ENCODE measurements around the gene EIF1. TPM values are rescaled to one million over a fixed set of nuclear protein-coding genes. Genes with fewer than 3 reads are reported as not detected.
"Not testable (repeated sequence)": the region's sequence is repeated elsewhere in the genome, so short reads cannot be mapped to it uniquely, and the experiment has no call there.

Gene EIF1
- total RNA-seq, 5 donors from 2014 or later (not counting 1 experiment from before 2014, with no cell fraction given) = 962 to 2,431 (median 988) TPM

DNA sequence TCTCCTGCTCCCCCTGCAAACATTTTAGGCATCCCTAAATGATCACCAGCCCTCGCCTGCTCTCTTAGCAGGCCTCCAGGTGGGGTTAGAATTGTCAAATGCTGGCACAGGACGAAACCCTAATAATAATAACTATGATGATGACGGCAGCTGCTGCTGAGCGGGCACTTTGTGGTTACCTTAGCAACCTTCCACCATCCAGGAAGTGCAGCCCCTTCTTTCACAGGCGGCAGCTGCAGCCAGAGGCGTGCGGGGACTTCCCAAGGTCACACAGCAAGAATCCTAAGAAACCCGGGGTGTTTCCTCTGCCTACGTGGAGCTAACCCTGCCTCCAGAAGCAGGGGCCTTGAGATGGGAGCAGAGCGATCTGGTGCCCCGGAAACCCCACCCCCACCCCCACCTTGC is 22.4 kb upstream of the EIF1 start:
- Histone ChIP-seq H3K27me3 (replicated peaks in 1 of 2; ENCODE audit: control insufficient read depth in 2 of 2, extremely low read depth in 1 of 2, insufficient read depth in 2 of 2, low read length in 1 of 2) (no peaks in the 10 kb centered on the region), H3K9me3 (no peaks in the 10 kb centered on the region), H3K36me3 (ENCODE audit: control insufficient read depth in 2 of 2, extremely low read depth in 1 of 2, insufficient read depth in 1 of 2, low read length in 1 of 2) (no peaks in the 10 kb centered on the region), H3K4me1 (ENCODE audit: control insufficient read depth in 1 of 2, extremely low read depth in 1 of 2, insufficient read depth in 2 of 2, low read length in 2 of 2) (peaks cover 7 to 36% of the 10 kb centered on the region in 2 experiments), H3K4me3 (ENCODE audit: control insufficient read depth in 1 of 2, extremely low read depth in 1 of 2, low read length in 1 of 2) (peak overlapping the region; percentile 75 to 85), H3K27ac (ENCODE audit: low read length) (peak overlapping the region; percentile 98)
- H3K27ac Mint-ChIP-seq = peak overlapping the region; percentile 96 to 98
- ChIA-PET POLR2A (interaction anchor here (0.6 to 3.7 kb wide), 6 partner anchors 12 to 384 kb away, joined by 4 to 29 read pairs (median 7); partner anchors contain the start of gene EIF1 (in 2 of the 2)), CTCF (interaction anchor here in 1 of 2 donors (0.7 to 5.3 kb wide), 19 partner anchors 13 to 863 kb away, joined by 3 to 50 read pairs (median 4); partner anchors contain the start of gene EIF1)
- no peaks in the 10 kb centered on the region for H3K36me3 Mint-ChIP-seq
- no peaks in the 10 kb centered on the region for H3K9me3 Mint-ChIP-seq
- 2% methylated on average over 8 of the region's 11 CpGs for WGBS (ENCODE audit: insufficient coverage)
- ATAC-seq (replicated peaks in 1 of 4) = peak; percentile 38 to 78 (median 46)
- H3K27me3 Mint-ChIP-seq = no peaks in the 10 kb centered on the region
- peaks cover 21 to 28% (median 27%) of the 10 kb centered on the region in 3 donors for H3K4me1 Mint-ChIP-seq
- DNase-seq = peak in 32 of 35 experiments; percentile 46 to 92 (median 66)
- H3K4me3 Mint-ChIP-seq = peak overlapping the region; percentile 79 to 99 (median 87)

DNA sequence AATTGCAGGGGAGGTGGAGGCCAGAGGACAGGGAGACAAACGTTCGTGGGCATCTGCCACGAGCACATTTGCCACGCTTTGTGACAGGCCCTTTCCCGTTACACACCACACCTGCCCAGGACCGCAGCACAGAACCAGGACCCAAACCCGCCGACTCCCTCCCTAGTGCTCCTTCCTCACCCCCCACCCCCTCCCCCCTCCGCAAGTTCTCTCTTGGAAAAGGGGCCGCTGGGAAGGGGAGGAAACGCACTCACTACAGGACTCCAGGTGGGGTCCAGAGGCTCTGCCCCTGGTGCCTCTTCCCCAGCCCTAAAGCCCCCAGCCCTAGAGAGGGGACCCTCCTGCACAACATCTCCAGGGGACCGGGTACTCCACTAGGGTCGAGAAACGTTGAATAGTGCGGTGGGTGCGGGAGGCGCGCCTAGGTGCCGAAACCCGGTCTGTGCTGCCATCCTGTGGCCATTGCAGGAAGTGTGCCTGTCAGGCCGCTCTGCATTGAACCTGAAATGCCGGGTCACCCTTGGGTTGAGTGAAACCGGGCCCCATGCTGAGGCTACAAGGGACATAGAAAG is 21.9 kb upstream of the EIF1 start:
- H3K27ac ChIP-seq (ENCODE audit: low read length) = peak overlapping the region; percentile 98
- ChIA-PET CTCF (interaction anchor here (1.0 to 5.3 kb wide), 16 partner anchors 12 to 848 kb away, joined by 3 to 50 read pairs (median 4); partner anchors contain the start of gene EIF1 (in 1 of the 2)), POLR2A (interaction anchor here (0.6 to 3.7 kb wide), 5 partner anchors 11 to 384 kb away, joined by 4 to 29 read pairs (median 7); partner anchors contain the start of gene EIF1 (in 2 of the 2))
- 0% methylated on average over 16 of the region's 23 CpGs for WGBS (ENCODE audit: insufficient coverage)
- Mint-ChIP-seq H3K9me3 (no peaks in the 10 kb centered on the region), H3K36me3 (no peaks in the 10 kb centered on the region), H3K27me3 (no peaks in the 10 kb centered on the region), H3K4me3 (peak overlapping the region; percentile 79 to 99 (median 87)), H3K4me1 (peaks cover 21 to 28% (median 27%) of the 10 kb centered on the region in 3 donors), H3K27ac (peak overlapping the region; percentile 96 to 98)
- peak overlapping the region; percentile 75 to 85 for H3K4me3 ChIP-seq (ENCODE audit: control insufficient read depth in 1 of 2, extremely low read depth in 1 of 2, low read length in 1 of 2)
- H3K27me3 ChIP-seq (replicated peaks in 1 of 2; ENCODE audit: control insufficient read depth in 2 of 2, extremely low read depth in 1 of 2, insufficient read depth in 2 of 2, low read length in 1 of 2) = no peaks in the 10 kb centered on the region
- ATAC-seq (replicated peaks in 1 of 4) = peak; percentile 54 to 70 (median 66)
- peaks cover 7 to 36% of the 10 kb centered on the region in 2 experiments for H3K4me1 ChIP-seq (ENCODE audit: control insufficient read depth in 1 of 2, extremely low read depth in 1 of 2, insufficient read depth in 2 of 2, low read length in 2 of 2)
- peak; percentile 62 to 94 (median 82) for DNase-seq
- H3K9me3 ChIP-seq = no peaks in the 10 kb centered on the region
- no peaks in the 10 kb centered on the region for H3K36me3 ChIP-seq (ENCODE audit: control insufficient read depth in 2 of 2, extremely low read depth in 1 of 2, insufficient read depth in 1 of 2, low read length in 1 of 2)

DNA sequence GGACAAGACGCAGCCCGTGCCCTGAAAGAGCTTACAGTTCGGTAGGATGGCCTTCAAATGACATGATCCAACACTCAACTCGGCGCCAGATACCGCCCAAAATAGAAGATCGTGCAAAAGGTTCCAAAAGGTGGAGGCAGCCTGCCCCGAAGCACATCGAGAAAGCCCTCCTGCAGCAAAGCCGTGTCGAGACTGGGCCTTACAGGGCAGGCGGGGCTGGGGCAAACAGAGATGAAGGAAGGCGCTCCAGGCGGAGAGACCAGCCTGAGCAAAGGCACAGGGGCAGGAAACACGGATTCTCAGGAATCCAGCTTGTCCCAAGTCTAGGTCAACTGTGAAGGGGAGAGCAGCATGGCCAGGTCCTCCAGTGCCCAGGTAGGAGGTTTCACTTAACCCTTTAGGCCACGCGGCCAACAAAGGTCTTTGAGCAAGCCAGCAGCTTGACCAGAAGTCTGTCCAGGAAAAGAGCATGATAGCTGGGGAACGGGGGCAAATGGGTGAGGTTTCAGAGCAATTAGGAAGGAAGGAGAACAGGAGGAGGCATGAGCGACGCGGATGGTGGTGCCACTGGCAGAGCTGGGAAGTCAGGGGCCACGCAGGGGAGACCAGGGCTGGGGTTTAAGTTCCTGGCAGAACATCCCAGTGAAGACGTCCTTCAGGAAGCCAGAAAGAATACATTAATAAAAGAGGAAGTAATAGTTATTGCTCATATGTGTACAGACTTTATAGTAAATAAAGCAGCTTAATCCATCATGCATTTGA is 21.2 kb upstream of the EIF1 start:
- Mint-ChIP-seq H3K4me1 (peaks cover 21 to 29% (median 28%) of the 10 kb centered on the region in 3 donors), H3K36me3 (no peaks in the 10 kb centered on the region), H3K4me3 (peak overlapping the region in 2 of 3 donors; percentile 87 to 99), H3K27ac (peak overlapping the region; percentile 87 to 89), H3K9me3 (no peaks in the 10 kb centered on the region), H3K27me3 (no peaks in the 10 kb centered on the region)
- WGBS (ENCODE audit: insufficient coverage) = 58% methylated on average over 22 of the region's 23 CpGs
- H3K9me3 ChIP-seq = no peaks in the 10 kb centered on the region
- no peaks in the 10 kb centered on the region for H3K27me3 ChIP-seq (replicated peaks in 1 of 2; ENCODE audit: control insufficient read depth in 2 of 2, extremely low read depth in 1 of 2, insufficient read depth in 2 of 2, low read length in 1 of 2)
- peaks cover 7 to 35% of the 10 kb centered on the region in 2 experiments for H3K4me1 ChIP-seq (ENCODE audit: control insufficient read depth in 1 of 2, extremely low read depth in 1 of 2, insufficient read depth in 2 of 2, low read length in 2 of 2)
- peak overlapping the region; percentile 98 for H3K27ac ChIP-seq (ENCODE audit: low read length)
- no peaks in the 10 kb centered on the region for H3K36me3 ChIP-seq (ENCODE audit: control insufficient read depth in 2 of 2, extremely low read depth in 1 of 2, insufficient read depth in 1 of 2, low read length in 1 of 2)
- CTCF ChIA-PET = interaction anchor here (0.7 to 4.8 kb wide), 7 partner anchors 11 to 814 kb away, joined by 3 to 50 read pairs (median 4); partner anchors contain the start of gene EIF1 (in 1 of the 2)
- DNase-seq = no peak
- ATAC-seq (replicated peaks in 1 of 4) = no peak
- H3K4me3 ChIP-seq (ENCODE audit: control insufficient read depth in 1 of 2, extremely low read depth in 1 of 2, low read length in 1 of 2) = peak overlapping the region in 1 of 2 donors; percentile 75
- POLR2A ChIA-PET = interaction anchor here (0.7 to 3.7 kb wide), 3 partner anchors 11 to 24 kb away, joined by 7 to 29 read pairs (median 16); partner anchors contain the start of gene EIF1 (in 1 of the 2)

DNA sequence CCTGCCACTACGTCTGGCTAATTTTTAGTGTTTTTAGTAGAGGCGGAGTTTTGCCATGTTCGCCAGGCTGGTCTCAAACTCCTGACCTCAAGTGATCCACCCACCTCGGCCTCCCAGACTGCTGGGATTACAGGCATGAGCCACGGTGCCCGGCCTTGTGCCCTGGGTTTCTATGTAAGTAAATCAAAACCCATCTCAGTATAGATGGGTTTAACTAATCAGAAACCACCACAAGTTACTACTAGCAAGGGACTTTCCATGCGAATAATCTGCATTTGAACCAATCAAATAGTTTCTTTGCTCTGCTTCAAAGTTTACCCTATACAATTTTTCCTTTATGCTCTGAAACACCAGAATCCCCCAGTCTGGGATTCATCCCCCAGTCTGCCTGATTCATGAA is 16.5 kb upstream of the EIF1 start:
- Histone ChIP-seq H3K9me3 (no peaks in the 10 kb centered on the region), H3K27ac (ENCODE audit: low read length) (no peak overlapping the region), H3K27me3 (replicated peaks in 1 of 2; ENCODE audit: control insufficient read depth in 2 of 2, extremely low read depth in 1 of 2, insufficient read depth in 2 of 2, low read length in 1 of 2) (no peaks in the 10 kb centered on the region), H3K4me1 (ENCODE audit: control insufficient read depth in 1 of 2, extremely low read depth in 1 of 2, insufficient read depth in 2 of 2, low read length in 2 of 2) (peaks cover 2 to 13% of the 10 kb centered on the region in 2 experiments), H3K4me3 (ENCODE audit: control insufficient read depth in 1 of 2, extremely low read depth in 1 of 2, low read length in 1 of 2) (no peak overlapping the region), H3K36me3 (ENCODE audit: control insufficient read depth in 2 of 2, extremely low read depth in 1 of 2, insufficient read depth in 1 of 2, low read length in 1 of 2) (no peaks in the 10 kb centered on the region)
- Mint-ChIP-seq H3K27ac (no peak overlapping the region), H3K27me3 (no peaks in the 10 kb centered on the region), H3K4me3 (no peak overlapping the region), H3K4me1 (peaks cover 9 to 28% (median 15%) of the 10 kb centered on the region in 3 donors), H3K36me3 (no peaks in the 10 kb centered on the region), H3K9me3 (no peaks in the 10 kb centered on the region)
- ChIA-PET CTCF (interaction anchor here in 1 of 2 donors (0.7 to 0.8 kb wide), 2 partner anchors 16 to 760 kb away, joined by 3 to 4 read pairs; no protein-coding TSS in a partner anchor), POLR2A (interaction anchor here in 1 of 2 donors (0.6 kb wide), 2 partner anchors 16 to 855 kb away, joined by 3 to 7 read pairs; partner anchors contain the start of gene EIF1)
- no peak for DNase-seq
- ATAC-seq (replicated peaks in 1 of 4) = no peak
- WGBS (ENCODE audit: insufficient coverage) = no CpG with 5 or more reads among the region's 7 CpGs

DNA sequence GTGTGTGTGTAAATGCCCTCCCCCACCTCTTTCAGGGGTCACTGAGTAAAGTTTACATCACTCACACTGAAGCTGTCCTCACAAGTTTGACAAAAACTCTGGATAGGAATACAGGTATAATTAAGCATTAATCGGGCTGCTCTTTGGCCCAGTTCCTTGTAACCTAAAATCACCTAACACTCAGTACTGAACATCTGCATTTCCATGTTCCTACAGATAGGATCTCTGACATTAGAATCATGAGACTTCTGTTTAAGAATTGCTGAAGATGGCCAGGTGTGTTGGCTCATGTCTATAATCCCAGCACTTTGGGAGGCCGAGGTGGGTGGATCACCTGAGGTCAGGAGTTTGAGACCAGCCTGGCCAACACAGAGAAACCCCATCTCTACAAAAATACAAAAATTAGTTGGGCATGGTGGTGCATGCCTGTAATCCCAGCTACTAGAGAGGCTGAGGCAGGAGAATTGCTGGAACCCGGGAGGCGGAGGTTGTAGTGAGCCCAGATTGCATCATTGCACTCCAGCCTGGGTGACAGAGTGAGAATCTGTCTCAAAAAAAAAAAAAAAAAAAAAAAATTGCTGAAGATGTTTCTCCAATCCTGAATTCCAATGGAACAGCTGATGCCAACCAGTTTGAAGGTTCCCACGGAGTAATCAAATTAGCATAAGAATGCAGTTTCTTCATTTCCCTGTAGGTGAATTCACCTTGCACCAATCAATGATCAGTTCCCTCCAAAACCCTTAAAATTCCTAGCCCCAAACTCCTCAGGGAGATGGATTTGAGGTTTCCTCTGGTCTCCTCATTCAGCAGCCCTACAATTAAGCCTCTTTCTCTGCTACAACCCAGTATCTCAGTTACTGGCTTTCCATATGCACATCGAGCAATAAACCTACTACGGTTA is 13.3 kb upstream of the EIF1 start:
- POLR2A ChIA-PET = interaction anchor here in 1 of 2 donors (0.6 kb wide), 1 partner anchor 883 kb away, joined by 6 read pairs; no protein-coding TSS in a partner anchor

More for the DNA sequence above, 13.3 kb upstream of the EIF1 start:
- H3K4me1 ChIP-seq (ENCODE audit: control insufficient read depth in 1 of 2, extremely low read depth in 1 of 2, insufficient read depth in 2 of 2, low read length in 2 of 2) = peaks cover 16 to 35% of the 10 kb centered on the region in 2 experiments
- not testable (repeated sequence) for H3K4me3 Mint-ChIP-seq; DNase-seq; ATAC-seq (replicated peaks in 1 of 4); H3K36me3 Mint-ChIP-seq; H3K27ac ChIP-seq (ENCODE audit: low read length); H3K27ac Mint-ChIP-seq; H3K9me3 Mint-ChIP-seq; H3K27me3 Mint-ChIP-seq; H3K9me3 ChIP-seq; H3K36me3 ChIP-seq (ENCODE audit: control insufficient read depth in 2 of 2, extremely low read depth in 1 of 2, insufficient read depth in 1 of 2, low read length in 1 of 2); H3K4me3 ChIP-seq (ENCODE audit: control insufficient read depth in 1 of 2, extremely low read depth in 1 of 2, low read length in 1 of 2); H3K27me3 ChIP-seq (replicated peaks in 1 of 2; ENCODE audit: control insufficient read depth in 2 of 2, extremely low read depth in 1 of 2, insufficient read depth in 2 of 2, low read length in 1 of 2)
- H3K4me1 Mint-ChIP-seq = peaks cover 30 to 45% (median 34%) of the 10 kb centered on the region in 3 donors
- no CpG with 5 or more reads among the region's 7 CpGs for WGBS (ENCODE audit: insufficient coverage)
- CTCF ChIA-PET = interaction anchor here in 1 of 2 donors (0.7 kb wide), 1 partner anchor 1401 kb away, joined by 8 read pairs; no protein-coding TSS in a partner anchor
